ENCODE data around the gene PTEN.

PTEN gene

DNA sequence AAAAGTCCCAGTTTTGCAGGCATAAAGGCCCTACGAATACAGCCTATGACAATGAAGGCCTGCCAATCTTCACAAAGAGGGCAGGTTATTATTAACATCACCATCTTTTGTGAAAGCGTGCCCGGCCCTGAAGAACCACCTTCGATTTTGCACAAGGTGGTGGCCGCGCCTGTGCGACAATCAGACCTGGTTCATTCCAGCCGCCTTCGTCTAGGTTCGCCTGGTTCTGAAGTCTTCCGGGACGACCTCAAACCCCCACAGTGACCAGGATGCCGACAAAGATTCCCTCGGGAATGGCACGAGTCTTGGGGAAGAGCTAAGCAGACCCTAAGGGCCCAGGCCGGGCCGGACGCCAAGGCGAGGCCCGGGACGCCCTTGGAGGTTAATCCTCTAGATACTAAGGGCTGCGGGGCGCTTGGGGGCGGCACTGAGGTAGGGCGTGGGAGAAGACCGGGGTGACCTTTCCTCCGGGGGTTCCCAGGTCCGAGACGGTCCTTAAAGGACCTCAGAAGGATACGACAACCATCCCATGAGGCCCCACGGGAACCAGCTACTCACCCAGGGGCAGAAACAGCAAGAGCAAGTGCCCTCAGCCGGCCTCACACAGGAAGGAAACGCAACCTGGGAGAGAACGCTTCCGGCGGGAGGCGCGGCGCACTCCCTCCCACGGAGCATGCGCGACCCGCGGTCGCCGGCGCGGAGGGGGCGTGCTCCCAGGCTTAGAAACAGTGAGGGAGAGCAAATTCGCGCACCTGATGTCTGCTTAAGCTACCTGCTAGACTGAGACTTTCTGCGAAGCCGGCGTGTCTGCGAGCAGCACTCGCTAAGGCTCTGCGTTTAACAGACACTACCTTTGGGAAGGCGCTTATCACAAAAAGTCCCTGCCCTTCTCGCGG, 45.6 kb upstream of the PTEN start, which contains the start of gene ATAD1 (continued):
- TF ChIP-seq, protein P1, sequence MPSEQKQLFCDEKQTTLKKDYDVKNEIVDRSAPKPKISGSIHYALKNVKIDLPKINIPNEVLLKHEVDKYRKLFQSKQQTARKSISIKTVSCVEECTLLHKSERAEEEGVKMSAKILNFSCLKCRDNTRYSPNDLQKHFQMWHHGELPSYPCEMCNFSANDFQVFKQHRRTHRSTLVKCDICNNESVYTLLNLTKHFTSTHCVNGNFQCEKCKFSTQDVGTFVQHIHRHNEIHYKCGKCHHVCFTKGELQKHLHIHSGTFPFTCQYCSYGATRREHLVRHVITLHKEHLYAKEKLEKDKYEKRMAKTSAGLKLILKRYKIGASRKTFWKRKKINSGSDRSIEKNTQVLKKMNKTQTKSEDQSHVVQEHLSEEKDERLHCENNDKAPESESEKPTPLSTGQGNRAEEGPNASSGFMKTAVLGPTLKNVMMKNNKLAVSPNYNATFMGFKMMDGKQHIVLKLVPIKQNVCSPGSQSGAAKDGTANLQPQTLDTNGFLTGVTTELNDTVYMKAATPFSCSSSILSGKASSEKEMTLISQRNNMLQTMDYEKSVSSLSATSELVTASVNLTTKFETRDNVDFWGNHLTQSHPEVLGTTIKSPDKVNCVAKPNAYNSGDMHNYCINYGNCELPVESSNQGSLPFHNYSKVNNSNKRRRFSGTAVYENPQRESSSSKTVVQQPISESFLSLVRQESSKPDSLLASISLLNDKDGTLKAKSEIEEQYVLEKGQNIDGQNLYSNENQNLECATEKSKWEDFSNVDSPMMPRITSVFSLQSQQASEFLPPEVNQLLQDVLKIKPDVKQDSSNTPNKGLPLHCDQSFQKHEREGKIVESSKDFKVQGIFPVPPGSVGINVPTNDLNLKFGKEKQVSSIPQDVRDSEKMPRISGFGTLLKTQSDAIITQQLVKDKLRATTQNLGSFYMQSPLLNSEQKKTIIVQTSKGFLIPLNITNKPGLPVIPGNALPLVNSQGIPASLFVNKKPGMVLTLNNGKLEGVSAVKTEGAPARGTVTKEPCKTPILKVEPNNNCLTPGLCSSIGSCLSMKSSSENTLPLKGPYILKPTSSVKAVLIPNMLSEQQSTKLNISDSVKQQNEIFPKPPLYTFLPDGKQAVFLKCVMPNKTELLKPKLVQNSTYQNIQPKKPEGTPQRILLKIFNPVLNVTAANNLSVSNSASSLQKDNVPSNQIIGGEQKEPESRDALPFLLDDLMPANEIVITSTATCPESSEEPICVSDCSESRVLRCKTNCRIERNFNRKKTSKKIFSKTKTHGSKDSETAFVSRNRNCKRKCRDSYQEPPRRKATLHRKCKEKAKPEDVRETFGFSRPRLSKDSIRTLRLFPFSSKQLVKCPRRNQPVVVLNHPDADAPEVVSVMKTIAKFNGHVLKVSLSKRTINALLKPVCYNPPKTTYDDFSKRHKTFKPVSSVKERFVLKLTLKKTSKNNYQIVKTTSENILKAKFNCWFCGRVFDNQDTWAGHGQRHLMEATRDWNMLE (tag by site-specific recombination; conservative IDR thresholded peaks at IDR 0.05; ENCODE audit: low read depth) = peak; percentile 98
- TF ChIP-seq ZNF311 (tag by site-specific recombination; IDR thresholded peaks at IDR 0.05; ENCODE audit: borderline replicate concordance) = no peak
- TF ChIP-seq, protein P2, sequence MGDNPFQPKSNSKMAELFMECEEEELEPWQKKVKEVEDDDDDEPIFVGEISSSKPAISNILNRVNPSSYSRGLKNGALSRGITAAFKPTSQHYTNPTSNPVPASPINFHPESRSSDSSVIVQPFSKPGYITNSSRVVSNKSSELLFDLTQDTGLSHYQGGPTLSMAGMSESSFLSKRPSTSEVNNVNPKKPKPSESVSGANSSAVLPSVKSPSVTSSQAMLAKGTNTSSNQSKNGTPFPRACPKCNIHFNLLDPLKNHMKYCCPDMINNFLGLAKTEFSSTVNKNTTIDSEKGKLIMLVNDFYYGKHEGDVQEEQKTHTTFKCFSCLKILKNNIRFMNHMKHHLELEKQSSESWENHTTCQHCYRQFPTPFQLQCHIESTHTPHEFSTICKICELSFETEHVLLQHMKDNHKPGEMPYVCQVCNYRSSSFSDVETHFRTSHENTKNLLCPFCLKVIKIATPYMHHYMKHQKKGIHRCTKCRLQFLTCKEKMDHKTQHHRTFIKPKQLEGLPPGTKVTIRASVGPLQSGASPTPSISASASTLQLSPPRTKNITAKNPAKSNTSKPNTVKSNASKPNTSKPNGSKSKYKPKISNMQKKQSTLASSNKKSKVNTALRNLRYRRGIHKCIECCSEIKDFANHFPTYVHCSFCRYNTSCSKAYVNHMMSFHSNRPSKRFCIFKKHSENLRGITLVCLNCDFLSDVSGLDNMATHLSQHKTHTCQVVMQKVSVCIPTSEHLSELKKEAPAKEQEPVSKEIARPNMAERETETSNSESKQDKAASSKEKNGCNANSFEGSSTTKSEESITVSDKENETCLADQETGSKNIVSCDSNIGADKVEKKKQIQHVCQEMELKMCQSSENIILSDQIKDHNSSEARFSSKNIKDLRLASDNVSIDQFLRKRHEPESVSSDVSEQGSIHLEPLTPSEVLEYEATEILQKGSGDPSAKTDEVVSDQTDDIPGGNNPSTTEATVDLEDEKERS (tag by site-specific recombination; IDR thresholded peaks at IDR 0.05) = no peak
- TF ChIP-seq GLIS2 (tag by site-specific recombination; IDR thresholded peaks at IDR 0.05) = peak; percentile 98
- TF ChIP-seq, protein P3, sequence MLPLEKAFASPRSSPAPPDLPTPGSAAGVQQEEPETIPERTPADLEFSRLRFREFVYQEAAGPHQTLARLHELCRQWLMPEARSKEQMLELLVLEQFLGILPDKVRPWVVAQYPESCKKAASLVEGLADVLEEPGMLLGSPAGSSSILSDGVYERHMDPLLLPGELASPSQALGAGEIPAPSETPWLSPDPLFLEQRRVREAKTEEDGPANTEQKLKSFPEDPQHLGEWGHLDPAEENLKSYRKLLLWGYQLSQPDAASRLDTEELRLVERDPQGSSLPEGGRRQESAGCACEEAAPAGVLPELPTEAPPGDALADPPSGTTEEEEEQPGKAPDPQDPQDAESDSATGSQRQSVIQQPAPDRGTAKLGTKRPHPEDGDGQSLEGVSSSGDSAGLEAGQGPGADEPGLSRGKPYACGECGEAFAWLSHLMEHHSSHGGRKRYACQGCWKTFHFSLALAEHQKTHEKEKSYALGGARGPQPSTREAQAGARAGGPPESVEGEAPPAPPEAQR (tag by site-specific recombination; IDR thresholded peaks at IDR 0.05) = no peak
- TF ChIP-seq SCRT2 (tag by site-specific recombination; IDR thresholded peaks at IDR 0.05) = peak; percentile 26; the same call in 1 of the 2 replicates
- TF ChIP-seq ZSCAN30 (tag by site-specific recombination; IDR thresholded peaks at IDR 0.05) = peak; percentile 73
- TF ChIP-seq ZNF660 (tag by site-specific recombination; IDR thresholded peaks at IDR 0.05) = peak; percentile 59; the same call in 1 of the 2 replicates
- TF ChIP-seq, protein P4, sequence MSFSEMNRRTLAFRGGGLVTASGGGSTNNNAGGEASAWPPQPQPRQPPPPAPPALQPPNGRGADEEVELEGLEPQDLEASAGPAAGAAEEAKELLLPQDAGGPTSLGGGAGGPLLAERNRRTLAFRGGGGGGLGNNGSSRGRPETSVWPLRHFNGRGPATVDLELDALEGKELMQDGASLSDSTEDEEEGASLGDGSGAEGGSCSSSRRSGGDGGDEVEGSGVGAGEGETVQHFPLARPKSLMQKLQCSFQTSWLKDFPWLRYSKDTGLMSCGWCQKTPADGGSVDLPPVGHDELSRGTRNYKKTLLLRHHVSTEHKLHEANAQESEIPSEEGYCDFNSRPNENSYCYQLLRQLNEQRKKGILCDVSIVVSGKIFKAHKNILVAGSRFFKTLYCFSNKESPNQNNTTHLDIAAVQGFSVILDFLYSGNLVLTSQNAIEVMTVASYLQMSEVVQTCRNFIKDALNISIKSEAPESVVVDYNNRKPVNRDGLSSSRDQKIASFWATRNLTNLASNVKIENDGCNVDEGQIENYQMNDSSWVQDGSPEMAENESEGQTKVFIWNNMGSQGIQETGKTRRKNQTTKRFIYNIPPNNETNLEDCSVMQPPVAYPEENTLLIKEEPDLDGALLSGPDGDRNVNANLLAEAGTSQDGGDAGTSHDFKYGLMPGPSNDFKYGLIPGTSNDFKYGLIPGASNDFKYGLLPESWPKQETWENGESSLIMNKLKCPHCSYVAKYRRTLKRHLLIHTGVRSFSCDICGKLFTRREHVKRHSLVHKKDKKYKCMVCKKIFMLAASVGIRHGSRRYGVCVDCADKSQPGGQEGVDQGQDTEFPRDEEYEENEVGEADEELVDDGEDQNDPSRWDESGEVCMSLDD (tag by site-specific recombination; IDR thresholded peaks at IDR 0.05) = 0 out of 2 replicates have a peak, but pooled peaks have one; percentile 20
- TF ChIP-seq, protein P5, sequence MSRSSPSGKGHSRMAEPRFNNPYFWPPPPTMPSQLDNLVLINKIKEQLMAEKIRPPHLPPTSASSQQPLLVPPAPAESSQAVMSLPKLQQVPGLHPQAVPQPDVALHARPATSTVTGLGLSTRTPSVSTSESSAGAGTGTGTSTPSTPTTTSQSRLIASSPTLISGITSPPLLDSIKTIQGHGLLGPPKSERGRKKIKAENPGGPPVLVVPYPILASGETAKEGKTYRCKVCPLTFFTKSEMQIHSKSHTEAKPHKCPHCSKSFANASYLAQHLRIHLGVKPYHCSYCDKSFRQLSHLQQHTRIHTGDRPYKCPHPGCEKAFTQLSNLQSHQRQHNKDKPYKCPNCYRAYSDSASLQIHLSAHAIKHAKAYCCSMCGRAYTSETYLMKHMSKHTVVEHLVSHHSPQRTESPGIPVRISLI (tag by site-specific recombination; IDR thresholded peaks at IDR 0.05) = no peak
- TF ChIP-seq ZNF266 (tag by site-specific recombination; IDR thresholded peaks at IDR 0.05; ENCODE audit: low read depth) = no peak
- peak; percentile 37; the same call in 1 of the 2 replicates for TF ChIP-seq ZNF324 (tag by site-specific recombination; IDR thresholded peaks at IDR 0.05)
- TF ChIP-seq ZNF629 (tag by site-specific recombination; IDR thresholded peaks at IDR 0.05) = no peak; the same call in 1 of the 2 replicates
- peak; percentile 96 for TF ChIP-seq ZXDB (tag by site-specific recombination; IDR thresholded peaks at IDR 0.05)
- no peak for TF ChIP-seq GFI1B (tag by site-specific recombination; IDR thresholded peaks at IDR 0.05)
- peak; percentile 77 for TF ChIP-seq SP2 (tag by site-specific recombination; IDR thresholded peaks at IDR 0.05)
- no peak for TF ChIP-seq SALL2 (tag by site-specific recombination; IDR thresholded peaks at IDR 0.05; ENCODE audit: borderline replicate concordance)
- TF ChIP-seq PRDM1 (tag by site-specific recombination; IDR thresholded peaks at IDR 0.05) = peak; percentile 54
- TF ChIP-seq ZNF571 (tag by site-specific recombination; IDR thresholded peaks at IDR 0.05) = no peak
- TF ChIP-seq OSR2 (tag by site-specific recombination; IDR thresholded peaks at IDR 0.05) = peak; percentile 64; the same call in 1 of the 2 replicates
- TF ChIP-seq ZNF157 (tag by site-specific recombination; IDR thresholded peaks at IDR 0.05) = no peak
- TF ChIP-seq, protein P6, sequence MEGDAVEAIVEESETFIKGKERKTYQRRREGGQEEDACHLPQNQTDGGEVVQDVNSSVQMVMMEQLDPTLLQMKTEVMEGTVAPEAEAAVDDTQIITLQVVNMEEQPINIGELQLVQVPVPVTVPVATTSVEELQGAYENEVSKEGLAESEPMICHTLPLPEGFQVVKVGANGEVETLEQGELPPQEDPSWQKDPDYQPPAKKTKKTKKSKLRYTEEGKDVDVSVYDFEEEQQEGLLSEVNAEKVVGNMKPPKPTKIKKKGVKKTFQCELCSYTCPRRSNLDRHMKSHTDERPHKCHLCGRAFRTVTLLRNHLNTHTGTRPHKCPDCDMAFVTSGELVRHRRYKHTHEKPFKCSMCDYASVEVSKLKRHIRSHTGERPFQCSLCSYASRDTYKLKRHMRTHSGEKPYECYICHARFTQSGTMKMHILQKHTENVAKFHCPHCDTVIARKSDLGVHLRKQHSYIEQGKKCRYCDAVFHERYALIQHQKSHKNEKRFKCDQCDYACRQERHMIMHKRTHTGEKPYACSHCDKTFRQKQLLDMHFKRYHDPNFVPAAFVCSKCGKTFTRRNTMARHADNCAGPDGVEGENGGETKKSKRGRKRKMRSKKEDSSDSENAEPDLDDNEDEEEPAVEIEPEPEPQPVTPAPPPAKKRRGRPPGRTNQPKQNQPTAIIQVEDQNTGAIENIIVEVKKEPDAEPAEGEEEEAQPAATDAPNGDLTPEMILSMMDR (tag by site-specific recombination; IDR thresholded peaks at IDR 0.05) = peak; percentile 65

Measured in HEK293 (cell line).